Measurements from ENCODE around the gene NBEAL2. TPM values are rescaled to one million over a fixed set of nuclear protein-coding genes. Genes with fewer than 3 reads are reported as not detected.

The NBEAL2 gene
- total and polyA plus RNA-seq, 2 of the 8 experiments (the other 6 are each of a cell fraction or from before 2014, with no cell fraction given): 27.3 to 46.9 TPM

GRCh38 chr3:46987319-46987742, 7.9 kb downstream of the NBEAL2 start:
- H4K20me1 ChIP-seq (replicated peaks in 1 of 2; ENCODE audit: control insufficient read depth in 1 of 2, insufficient read depth in 2 of 2, low read length in 2 of 2): peaks cover 4 to 15% of the 10 kb centered on the region in 2 experiments
- no peak for FAIRE-seq

More at GRCh38 chr3:46987319-46987742, 7.9 kb downstream of the NBEAL2 start:
- no peaks in the 10 kb centered on the region; a peak in 1 of 4 replicates for H3K79me2 ChIP-seq (ENCODE audit: control insufficient read depth in 1 of 2, insufficient read depth in 2 of 2, low read length in 2 of 2)
- no peak overlapping the region for H3K27ac ChIP-seq (ENCODE audit: low read depth, low read length)
- ChIA-PET CTCF (ENCODE audit: partially characterized antibody) (interaction anchor here (0.6 to 13.0 kb wide), 7 partner anchors 16 to 121 kb away, joined by 3 to 130 read pairs (median 5); no protein-coding TSS in a partner anchor), POLR2A (ENCODE audit: partially characterized antibody) (interaction anchor here (0.6 to 1.5 kb wide), 6 partner anchors 8 to 44 kb away, joined by 3 to 4 read pairs (median 3); partner anchors contain the start of genes CCDC12 and NBEAL2)
- no peak overlapping the region for H3K4ac ChIP-seq (replicated peaks; ENCODE audit: insufficient read length, low read depth, low read length)
- TF ChIP-seq YY1 (IDR thresholded peaks at IDR 0.05; ENCODE audit: low read depth, low read length) (no peak), FOSL1 (IDR thresholded peaks at IDR 0.05; ENCODE audit: insufficient read depth, low read depth, low read length) (no peak)
- H3K56ac ChIP-seq (replicated peaks; ENCODE audit: insufficient read length, low read depth, low read length): no peak overlapping the region
- H3K4me2 ChIP-seq (ENCODE audit: insufficient read depth in 1 of 2, low read depth in 2 of 2, low read length in 2 of 2): no peak overlapping the region; a peak in 1 of 4 replicates
- H3K9ac ChIP-seq (replicated peaks in 1 of 4; ENCODE audit: extremely low read depth in 1 of 4, low read depth in 3 of 4, low read length in 3 of 4): no peak overlapping the region
- no peak overlapping the region for H2BK20ac ChIP-seq (ENCODE audit: low read length)
- peak overlapping the region; percentile 88; the same call in 1 of the 2 replicates for H2BK15ac ChIP-seq (ENCODE audit: low read length)
- peaks cover 3 to 27% (median 9%) of the 10 kb centered on the region in 4 experiments for H3K4me1 ChIP-seq (replicated peaks in 1 of 4; ENCODE audit: control insufficient read depth in 3 of 4, insufficient read depth in 4 of 4, low read length in 3 of 4)
- DNase-seq (ENCODE audit: low read depth in 1 of 2, low spot score in 2 of 2): no peak
- H3K18ac ChIP-seq (ENCODE audit: extremely low read depth, low read length): peak overlapping the region; percentile 29; the same call in 1 of the 2 replicates
- H4K91ac ChIP-seq (replicated peaks; ENCODE audit: insufficient read length, low read length): no peak overlapping the region
- H2AFZ ChIP-seq (ENCODE audit: low read length): no peak overlapping the region
- H2AK5ac ChIP-seq (ENCODE audit: low read depth, low read length): 0 out of 2 replicates have a peak overlapping the region, but pooled peaks have one; percentile 19
- no peaks in the 10 kb centered on the region; a peak in 1 of 8 replicates for H3K36me3 ChIP-seq (ENCODE audit: control insufficient read depth in 2 of 4, insufficient read depth in 4 of 4, low read length in 3 of 4)
- H3K79me1 ChIP-seq (ENCODE audit: low read depth, low read length): no peaks in the 10 kb centered on the region
- H3K14ac ChIP-seq (ENCODE audit: insufficient read length): no peak overlapping the region
- H4K8ac ChIP-seq (ENCODE audit: extremely low read depth, insufficient read depth, low read length): no peak overlapping the region
- H3K23ac ChIP-seq (ENCODE audit: insufficient read length): no peak overlapping the region
- no peak overlapping the region for H4K5ac ChIP-seq (ENCODE audit: insufficient read length, low read depth, low read length)
- H2BK12ac ChIP-seq (ENCODE audit: low read depth, low read length): no peak overlapping the region; the same call in 1 of the 2 replicates
- H2BK5ac ChIP-seq (ENCODE audit: low read depth, low read length): peak overlapping the region; percentile 97; the same call in 1 of the 2 replicates
- no peaks in the 10 kb centered on the region for H3K9me3 ChIP-seq (ENCODE audit: insufficient read depth in 2 of 2, low read depth in 1 of 2, low read length in 1 of 2)
- H3K27me3 ChIP-seq (replicated peaks in 1 of 4; ENCODE audit: control insufficient read depth in 3 of 4, extremely low read depth in 1 of 4, insufficient read depth in 3 of 4, low read length in 3 of 4): 0 out of 7 replicates have a peak, but pooled peaks cover 0 to 4% (median 0%) of the 10 kb centered on the region in 4 experiments
- 92% methylated on average over 9 of the region's 9 CpGs; no CpG with 5 or more reads in 1 of the 2 experiments for WGBS, 2 experiments (ENCODE audit: extremely low coverage in 1 of 2, insufficient coverage in 1 of 2, insufficient read length in 1 of 2, insufficient replicate concordance in 2 of 2, low coverage in 1 of 2, low lambda C conversion rate in 2 of 2, missing lambda C conversion rate in 1 of 2)
- no peaks in the 10 kb centered on the region for H3K23me2 ChIP-seq (ENCODE audit: low read depth, low read length)
- H2BK120ac ChIP-seq (replicated peaks; ENCODE audit: low read depth, low read length): no peak overlapping the region
- H3K4me3 ChIP-seq (ENCODE audit: extremely low read depth in 1 of 4, insufficient read depth in 2 of 4, low read depth in 3 of 4, low read length in 4 of 4): no peak overlapping the region
